Heart left ventricle (tissue), 16 donors: ENCODE data around the gene DYDC2. TPM values are rescaled to one million over a fixed set of nuclear protein-coding genes. Genes with fewer than 3 reads are reported as not detected.

ENCODE experiments used
- ATAC-seq, 4 donors: fragments of 200-7000 bp; cut with Tn5 transposase; one replicate each; pipeline ENCODE4 v1.9.1; 2020 to 2022; ENCODE audit warnings: moderate library complexity in 4 of 4, mild to moderate bottlenecking in 3 of 4, moderate number of reproducible peaks in 1 of 4
- DNase-seq, 5 donors: peaks; one replicate each; pipeline ENCODE4 v3.0.0-alpha.2; 2020
- H3K27ac ChIP-seq, 12 donors: fragments of 200-600 bp; sonication (generic) in 4 of 12; one replicate each; pipeline versions ENCODE4 v1.5.0 to v1.8.0; 2016 to 2022; ENCODE audit warnings: mild to moderate bottlenecking in 2 of 12
- H3K27me3 ChIP-seq, 9 donors: fragments of 200-600 bp; sonication (generic) in 2 of 9; one replicate each; pipeline versions ENCODE4 v1.5.1 to v1.8.0; 2016 to 2022; ENCODE audit warnings: mild to moderate bottlenecking in 3 of 9
- H3K36me3 ChIP-seq, 9 donors: fragments of 200-600 bp; sonication (generic) in 2 of 9; one replicate each; pipeline versions ENCODE4 v1.5.0 to v1.8.0; 2018 to 2022; ENCODE audit warnings: mild to moderate bottlenecking in 2 of 9
- H3K4me1 ChIP-seq, 12 donors: fragments of 200-600 bp; sonication (generic) in 4 of 12; one replicate each; pipeline versions ENCODE4 v1.5.0 to v1.8.0; 2016 to 2022; ENCODE audit warnings: mild to moderate bottlenecking in 3 of 12
- H3K4me3 ChIP-seq, 12 donors: fragments of 200-600 bp; sonication (generic) in 4 of 12; one replicate each; pipeline versions ENCODE4 v1.5.0 to v1.8.0; 2017 to 2022; ENCODE audit warnings: mild to moderate bottlenecking in 9 of 12, moderate library complexity in 4 of 12
- H3K9me3 ChIP-seq, 12 donors: fragments of 200-600 bp; sonication (generic) in 4 of 12; one replicate each; pipeline versions ENCODE4 v1.5.0 to v1.8.0; 2016 to 2022; ENCODE audit warnings: mild to moderate bottlenecking in 1 of 12
- POLR2A ChIP-seq, 2 donors: fragments of 450-650 bp; IDR thresholded peaks; one replicate each; pipeline ENCODE4 v1.6.1; 2017; ENCODE audit warnings: antibody characterized with exemption in 2 of 2, mild to moderate bottlenecking in 2 of 2, moderate library complexity in 2 of 2
- WGBS, 4 donors: extraction: QIAGEN DNeasy Blood & Tissue Kit in 2 of 4; methylation state at CpG; one replicate each; pipeline versions ENCODE4 v1.1.5 to v1.1.7; 2013 to 2018; 5-methylcytosine and 5-hydroxymethylcytosine counted together
- intact Hi-C, 10 donors: fragments of 100-400 bp; cut with DNase I; formaldehyde crosslinking; loops; one replicate each; pipeline versions ENCODE4 v1.11.1 to v1.14.2; 2022
- polyA plus RNA-seq, 2 donors: library from polyadenylated mRNA; stranded (reverse); fragments of 200-250 nt; gene quantifications; one replicate each; pipeline ENCODE4 v1.2.3, GENCODE V29; 2013
- total RNA-seq, 9 donors: library from RNA; depleted of rRNA in 2 of 9; stranded (reverse); fragments of >200 nt in 2 of 9; fragmentation: NEBNext Ultra II Directional in 3 of 9; extraction: Animal tissue kit (Norgen Biotek cat#: 25700) in 3 of 9; gene quantifications; one replicate each; pipeline versions ENCODE4 v1.1.0 to v1.2.4, GENCODE V29; 2016 to 2023
- TF ChIP-seq, protein P1 (sequence below), 12 donors: fragments of 200-600 bp; sonication (generic) in 4 of 12; IDR thresholded peaks; one replicate each; pipeline versions ENCODE4 v1.5.0 to v1.8.0; 2018 to 2022; ENCODE audit warnings: antibody characterized with exemption in 12 of 12, mild to moderate bottlenecking in 5 of 12
- donor health status: ischemic (EF 13 %, LVEDD 7.1; RV severe dilation, severe dysfunction).
- donor health status: healthy with polysubstance abuse.
- donor health status: DM: no; HTN: yes; CAD: no.
- donor health status: DM: no; HTN: no; CAD: no.
- donor health status: ischemic (EF 25% LVEDD 6.9; RV normal size, moderate dysfunction).
- donor health status: ischemic (EF 25% LVEDD 5.7; RV mildly dilated, moderate dysfunction).
- donor health status: healthy.
- donor health status: DM: yes; HTN: yes; CAD: no.
- donor health status: ischemic (EF 35%, LVEDD 5.7; RV mildly dilated, moderate dysfunction).
- donor health status: nonischemic (EF 11% LVEDD 7.7; RV severe dilation, severe dysfunction).
- donor health status: DM: yes; HTN: yes; CAD: no.
- donor health status: PGD.
- donor health status: ischemic (EF 29% LVEDD 5.4; RV normal size, mild dysfunction).
- donor health status: nonischemic (EF 23%, LVEDD 6.1; RV moderate dilation, normal function).

Gene DYDC2
- total and polyA plus RNA-seq, 11 donors: not detected

DNA sequence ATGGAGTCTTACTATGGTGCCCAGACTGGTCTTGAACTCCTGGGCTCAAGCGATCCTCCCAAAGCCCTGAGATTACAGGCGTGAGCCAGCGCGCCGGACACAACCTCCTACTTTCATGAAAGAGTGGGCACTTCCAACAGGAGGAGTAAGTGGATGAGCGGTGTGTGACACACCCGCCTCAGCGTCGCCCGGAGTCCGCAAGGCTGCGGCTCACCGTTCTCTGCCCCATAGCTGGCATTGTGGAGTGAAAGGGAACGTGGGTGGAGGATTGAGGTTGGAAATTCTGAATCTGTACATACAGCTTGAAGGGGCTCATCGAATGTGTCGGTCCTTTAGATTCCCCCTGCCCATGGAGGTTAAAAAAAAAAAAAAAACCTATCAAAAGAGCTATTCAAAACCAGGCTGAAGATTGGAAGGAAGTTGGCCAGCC lies 51.2 kb downstream of the DYDC2 start:
- WGBS, 4 donors: 11 to 36% (median 14%) methylated on average over 16 of the region's 16 CpGs

DNA sequence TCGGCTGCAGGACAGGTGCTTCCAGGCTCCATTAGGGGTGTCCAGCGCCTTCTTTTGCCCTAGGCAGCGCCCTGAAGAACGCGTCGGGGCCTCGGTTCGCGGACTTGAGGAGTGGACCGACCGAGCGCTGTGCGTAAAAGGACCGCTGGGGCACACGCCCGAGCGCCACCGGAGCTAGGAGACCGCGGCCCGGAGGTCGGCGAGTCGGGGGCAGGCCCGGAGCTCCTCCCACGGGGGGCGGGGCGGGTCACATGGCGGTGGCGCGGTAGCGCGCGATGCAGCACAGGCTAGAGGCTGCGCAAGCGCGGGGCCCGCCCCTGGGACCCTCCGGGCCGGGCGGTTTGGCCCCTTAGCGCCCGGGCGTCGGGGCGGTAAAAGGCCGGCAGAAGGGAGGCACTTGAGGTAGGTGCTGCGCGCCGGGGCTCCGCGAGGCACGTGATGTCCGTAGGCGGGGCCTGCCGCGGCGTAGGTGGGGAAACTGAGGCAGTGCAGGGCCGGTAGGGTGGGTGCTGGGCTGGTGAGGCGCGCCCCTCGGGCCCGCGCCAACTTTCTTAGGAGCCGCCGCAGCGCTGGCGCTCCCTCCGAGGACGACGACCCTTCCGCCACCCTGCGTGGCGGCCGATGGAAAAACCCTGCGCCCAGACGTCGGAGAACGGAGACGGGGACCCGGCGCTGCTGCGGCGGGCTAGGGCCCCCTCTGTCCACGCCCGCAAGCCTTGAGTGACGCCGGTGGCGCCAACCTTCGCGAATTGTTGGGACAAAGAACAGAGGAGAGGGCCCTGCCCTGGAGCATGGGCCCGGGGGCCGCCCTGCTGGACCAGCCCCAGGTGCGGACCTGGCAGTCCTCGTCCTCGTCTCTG lies 51.9 kb downstream of the DYDC2 start, which contains the start of gene PRXL2A:
PRXL2A (plus strand) TSS at position 310 of the 860 bp plus-strand sequence. CDS start 11,917 bp downstream, outside the sequence.
- 0 to 2% (median 1%) methylated on average over 45 to 96 of the region's 96 CpGs for WGBS, 4 donors
- intact Hi-C loops: loop anchor here in 1 of 10 donors (5.0 kb wide), 1 partner anchor 44 kb away; the partner anchor contains the start of gene TSPAN14
- peaks cover 3 to 60% (median 50%) of the 10 kb centered on the region in 12 donors for H3K4me1 ChIP-seq
- H3K27ac ChIP-seq: peak within 1 kb of the TSS; percentile 62 to 95 (median 86)
- H3K27me3 ChIP-seq: peaks cover 0 to 6% (median 0%) of the 10 kb centered on the region in 9 donors
- DNase-seq (peak; percentile 89 to 95 (median 91)), ATAC-seq (peak; percentile 86 to 96 (median 94))
- H3K36me3 ChIP-seq: no peaks in the 10 kb centered on the region
- no peaks in the 10 kb centered on the region for H3K9me3 ChIP-seq
- peak in 1 of 2 donors; percentile 70 for TF ChIP-seq POLR2A (IDR thresholded peaks at IDR 0.05)
- TF ChIP-seq, protein P1, sequence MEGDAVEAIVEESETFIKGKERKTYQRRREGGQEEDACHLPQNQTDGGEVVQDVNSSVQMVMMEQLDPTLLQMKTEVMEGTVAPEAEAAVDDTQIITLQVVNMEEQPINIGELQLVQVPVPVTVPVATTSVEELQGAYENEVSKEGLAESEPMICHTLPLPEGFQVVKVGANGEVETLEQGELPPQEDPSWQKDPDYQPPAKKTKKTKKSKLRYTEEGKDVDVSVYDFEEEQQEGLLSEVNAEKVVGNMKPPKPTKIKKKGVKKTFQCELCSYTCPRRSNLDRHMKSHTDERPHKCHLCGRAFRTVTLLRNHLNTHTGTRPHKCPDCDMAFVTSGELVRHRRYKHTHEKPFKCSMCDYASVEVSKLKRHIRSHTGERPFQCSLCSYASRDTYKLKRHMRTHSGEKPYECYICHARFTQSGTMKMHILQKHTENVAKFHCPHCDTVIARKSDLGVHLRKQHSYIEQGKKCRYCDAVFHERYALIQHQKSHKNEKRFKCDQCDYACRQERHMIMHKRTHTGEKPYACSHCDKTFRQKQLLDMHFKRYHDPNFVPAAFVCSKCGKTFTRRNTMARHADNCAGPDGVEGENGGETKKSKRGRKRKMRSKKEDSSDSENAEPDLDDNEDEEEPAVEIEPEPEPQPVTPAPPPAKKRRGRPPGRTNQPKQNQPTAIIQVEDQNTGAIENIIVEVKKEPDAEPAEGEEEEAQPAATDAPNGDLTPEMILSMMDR (IDR thresholded peaks at IDR 0.05): peak in 1 of 12 donors; percentile 9
- H3K4me3 ChIP-seq: peak within 1 kb of the TSS; percentile 57 to 94 (median 85)

More for the DNA sequence above, 51.2 kb downstream of the DYDC2 start:
- Histone ChIP-seq H3K27me3 (peaks cover 0 to 6% (median 0%) of the 10 kb centered on the region in 9 donors), H3K27ac (peak overlapping the region; percentile 62 to 95 (median 86)), H3K4me3 (peak overlapping the region; percentile 57 to 94 (median 85)), H3K9me3 (no peaks in the 10 kb centered on the region), H3K36me3 (no peaks in the 10 kb centered on the region), H3K4me1 (peaks cover 3 to 54% (median 44%) of the 10 kb centered on the region in 12 donors)
- intact Hi-C loops: loop anchor here in 1 of 10 donors (5.0 kb wide), 1 partner anchor 44 kb away; the partner anchor contains the start of gene TSPAN14
- peak; percentile 17 to 56 (median 49) for ATAC-seq
- TF ChIP-seq, protein P1 (IDR thresholded peaks at IDR 0.05): no peak
- no peak for TF ChIP-seq POLR2A (IDR thresholded peaks at IDR 0.05)
- DNase-seq: peak in 2 of 5 donors; percentile 34 to 68

DNA sequence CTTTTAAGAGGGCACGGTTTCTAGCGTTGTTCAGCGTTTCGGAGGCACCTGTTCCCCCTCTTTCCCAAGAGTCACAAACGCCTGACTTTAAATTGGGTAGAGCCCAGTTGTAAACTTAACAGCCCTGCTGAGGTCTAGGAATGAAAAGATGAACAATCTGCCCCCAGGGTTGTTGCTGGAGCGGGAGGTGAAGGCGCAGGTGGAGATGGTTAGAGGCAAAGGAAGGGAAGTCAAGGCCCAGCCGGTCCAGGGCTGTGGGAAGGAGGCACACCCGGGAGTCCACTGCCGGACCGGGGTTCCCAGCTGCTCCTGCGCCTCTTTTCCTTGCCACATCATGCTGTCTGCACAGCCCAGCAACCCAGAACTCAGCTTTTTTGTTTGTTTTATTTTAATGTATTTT lies 52.5 kb downstream of the DYDC2 start:
- no peak for TF ChIP-seq POLR2A (IDR thresholded peaks at IDR 0.05)
- TF ChIP-seq, protein P1 (IDR thresholded peaks at IDR 0.05): no peak
- H3K27me3 ChIP-seq: peaks cover 0 to 6% (median 0%) of the 10 kb centered on the region in 9 donors
- DNase-seq: no peak
- 24 to 35% (median 30%) methylated on average over 12 of the region's 12 CpGs for WGBS, 4 donors
- peaks cover 3 to 67% (median 56%) of the 10 kb centered on the region in 12 donors for H3K4me1 ChIP-seq
- no peaks in the 10 kb centered on the region for H3K36me3 ChIP-seq
- H3K4me3 ChIP-seq: peak overlapping the region; percentile 57 to 94 (median 85)
- H3K27ac ChIP-seq: peak overlapping the region; percentile 62 to 95 (median 86)
- intact Hi-C loops: loop anchor here in 1 of 10 donors (5.0 kb wide), 1 partner anchor 43 kb away; the partner anchor contains the start of gene TSPAN14
- ATAC-seq: no peak
- no peaks in the 10 kb centered on the region for H3K9me3 ChIP-seq
